Esophagus mucosa (tissue), 1 donor: ENCODE results near the gene MBD3. TPM values are rescaled to one million over a fixed set of nuclear protein-coding genes. Genes with fewer than 3 reads are reported as not detected.

Experiments used
- ATAC-seq: fragments of 200-7000 bp; cut with Tn5 transposase; one replicate; pipeline ENCODE4 v1.9.1; 2020
- total RNA-seq: library from RNA; stranded (reverse); gene quantifications from one replicate; pipeline ENCODE4 v1.2.4, GENCODE V29; 2023
- donor health status: DM: yes; HTN: yes; CAD: no.

The MBD3 gene
- total RNA-seq, 1 donor from 2014 or later: 44.2 TPM

DNA sequence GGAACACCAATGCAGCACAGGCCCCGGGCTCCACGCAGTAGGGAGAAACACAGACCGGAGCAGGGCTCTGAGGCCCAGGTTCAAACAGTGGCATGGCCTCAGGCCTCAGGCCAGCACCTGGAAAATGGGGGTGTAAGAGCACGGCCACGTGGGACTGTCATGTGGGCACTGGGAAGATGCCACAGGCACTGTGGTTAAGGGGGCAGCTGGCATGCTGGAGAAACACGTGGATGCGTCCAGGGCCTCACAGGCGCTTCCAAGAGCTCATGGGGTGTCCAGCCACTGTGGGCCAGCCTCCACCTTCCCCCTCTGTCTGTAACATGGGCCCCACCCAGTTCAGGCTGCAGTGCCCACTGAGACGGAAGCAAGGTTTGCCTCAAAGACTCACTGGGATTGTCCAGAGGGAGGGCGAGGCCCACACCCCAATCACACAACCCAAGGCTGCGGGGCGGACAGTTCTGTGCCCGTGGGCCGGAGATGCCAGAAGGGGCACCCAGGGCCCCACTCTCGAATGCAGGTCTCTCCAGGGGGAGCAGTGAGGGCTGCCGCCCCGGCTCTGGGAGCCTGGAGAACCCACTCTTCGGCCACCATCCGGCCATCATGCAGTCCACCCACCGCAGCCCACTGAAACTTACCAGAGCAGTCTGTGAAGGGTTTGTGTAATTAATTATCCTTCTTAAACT is 6.3 kb upstream of the MBD3 start:
- ATAC-seq: no peak

DNA sequence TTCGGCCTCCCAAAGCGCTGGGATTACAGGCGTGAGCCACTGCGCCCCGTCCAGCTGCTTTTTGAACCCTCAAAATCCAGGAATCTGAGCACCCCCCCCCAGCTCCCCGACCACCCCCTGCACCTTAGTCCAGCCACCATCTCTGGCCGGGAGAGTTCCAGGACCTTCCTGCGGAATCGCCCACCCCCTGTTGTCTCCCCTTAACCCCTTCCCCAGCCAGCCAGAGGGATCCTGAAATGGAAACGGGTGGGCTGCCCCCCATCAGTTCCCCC is 772 bp upstream of the MBD3 start:
- ATAC-seq: no peak

DNA sequence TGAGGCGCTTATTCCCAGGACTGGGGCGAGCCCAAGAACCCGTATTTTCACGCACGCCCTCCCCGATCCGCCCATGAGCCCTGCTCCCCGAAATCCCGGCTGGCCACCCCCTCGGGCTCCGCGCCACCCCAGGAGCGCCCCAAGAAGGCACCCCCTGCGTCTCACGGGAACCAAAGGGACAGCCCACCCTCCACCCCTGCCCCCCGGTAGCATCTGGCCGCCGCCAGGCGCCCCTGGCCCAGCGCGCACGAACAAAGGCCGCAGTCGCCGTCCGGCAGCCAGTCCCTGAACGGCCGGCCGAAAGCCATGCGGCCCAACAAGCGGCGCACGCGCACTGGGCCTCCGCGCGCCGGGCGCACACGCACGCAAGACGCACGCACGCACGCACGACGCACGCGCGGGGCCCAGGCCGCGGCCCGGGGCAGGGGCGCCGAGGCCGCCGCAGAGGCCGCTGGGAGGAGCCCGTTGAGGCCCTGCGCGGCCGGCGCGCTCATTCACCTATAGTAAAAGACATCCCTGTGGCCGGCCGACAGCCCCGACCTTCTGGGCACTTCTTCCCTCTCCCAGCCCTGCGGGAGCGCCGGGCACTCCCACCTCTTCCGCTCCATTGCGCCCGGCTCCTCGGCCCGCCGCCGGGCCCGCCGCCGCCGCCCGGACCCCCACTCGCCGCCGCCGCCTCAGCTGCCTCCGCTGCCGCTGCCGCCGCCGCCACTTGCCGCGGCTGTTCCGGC is 476 bp downstream of the MBD3 start:
- peak; percentile 86 for ATAC-seq

DNA sequence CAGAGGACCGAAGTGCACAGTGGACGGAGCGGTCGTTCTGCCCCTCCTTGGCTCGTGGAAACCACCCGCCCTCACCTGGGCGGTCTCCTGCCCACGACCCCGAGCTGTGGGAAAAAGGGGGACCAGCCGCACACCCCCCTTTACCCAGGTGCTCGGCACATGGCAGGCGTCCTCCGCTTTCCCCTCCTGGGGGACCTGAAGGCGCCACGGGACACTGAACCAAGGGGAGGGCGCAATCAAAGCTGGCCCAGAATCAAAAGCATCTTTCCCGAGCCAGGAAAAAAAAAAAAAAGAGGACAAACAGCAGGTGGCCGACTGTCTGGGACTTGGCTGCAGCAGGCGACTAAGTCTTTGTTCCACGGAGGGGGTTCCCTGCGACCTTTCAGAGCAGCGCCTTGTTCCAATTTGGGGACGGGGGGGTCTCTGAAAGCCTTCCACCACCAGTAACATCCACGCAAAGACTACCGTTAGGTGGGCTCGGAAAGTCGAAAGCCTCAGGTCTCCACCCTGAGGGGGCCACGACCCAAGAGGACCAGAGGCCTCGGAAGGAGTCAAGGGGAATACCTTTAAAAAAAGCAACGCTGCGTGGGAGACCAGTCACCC is 1.1 kb downstream of the MBD3 start:
- no peak for ATAC-seq

DNA sequence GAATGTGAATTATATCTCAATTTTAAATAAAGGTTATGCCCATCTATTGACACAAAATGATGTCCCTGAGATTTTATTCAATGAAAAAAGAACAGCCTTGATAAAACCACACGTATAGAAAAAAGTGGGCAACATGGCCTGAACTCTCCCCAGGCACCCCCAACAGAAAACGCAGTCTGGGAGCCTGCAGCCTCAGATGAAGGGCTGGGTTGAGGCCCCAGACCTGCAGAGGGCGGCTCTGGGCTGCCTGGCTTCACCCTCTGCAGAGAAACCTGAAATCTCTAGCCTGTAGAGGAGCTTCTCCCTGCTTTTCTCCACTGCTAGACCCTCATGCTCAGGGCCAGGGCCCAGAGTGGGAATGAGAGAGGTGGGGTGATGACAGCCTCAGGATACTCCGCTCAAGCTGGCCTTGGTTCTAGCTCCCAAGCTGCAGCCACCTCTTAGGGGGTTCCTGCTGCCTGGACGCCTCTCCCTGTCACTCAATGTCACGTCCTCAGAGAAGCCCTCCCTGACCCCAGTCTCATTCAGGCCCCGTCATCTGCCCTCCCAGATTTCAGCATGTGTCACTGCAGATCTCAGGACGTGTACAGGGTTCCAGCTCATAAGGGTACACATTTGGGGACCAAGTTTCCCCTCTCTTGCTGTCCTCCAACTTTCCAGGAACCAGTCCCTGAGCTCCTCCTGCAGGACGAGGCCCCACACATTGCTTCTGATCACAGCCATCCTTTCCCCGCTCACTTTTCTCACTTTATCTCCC is 1.8 kb downstream of the MBD3 start:
- no peak for ATAC-seq

DNA sequence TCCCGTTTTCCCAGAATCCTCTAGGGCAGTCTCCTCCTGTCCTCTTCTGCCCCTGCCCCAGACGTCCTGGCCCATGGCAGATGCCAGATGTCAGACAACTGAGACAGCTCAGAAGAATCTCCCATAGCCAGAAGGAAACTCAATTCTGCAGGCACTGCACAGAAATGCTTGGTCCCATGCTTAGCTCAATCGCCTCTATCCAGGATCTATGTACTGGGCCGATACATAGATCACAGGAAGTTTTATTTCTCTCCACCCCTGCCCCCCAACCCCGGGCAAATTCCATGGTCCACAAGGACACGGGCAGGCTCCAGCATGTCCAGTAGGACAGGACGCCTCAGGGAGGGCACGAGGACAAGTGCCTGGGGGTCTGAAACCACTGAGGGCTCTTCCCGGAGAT is 4.8 kb downstream of the MBD3 start:
- ATAC-seq: no peak

DNA sequence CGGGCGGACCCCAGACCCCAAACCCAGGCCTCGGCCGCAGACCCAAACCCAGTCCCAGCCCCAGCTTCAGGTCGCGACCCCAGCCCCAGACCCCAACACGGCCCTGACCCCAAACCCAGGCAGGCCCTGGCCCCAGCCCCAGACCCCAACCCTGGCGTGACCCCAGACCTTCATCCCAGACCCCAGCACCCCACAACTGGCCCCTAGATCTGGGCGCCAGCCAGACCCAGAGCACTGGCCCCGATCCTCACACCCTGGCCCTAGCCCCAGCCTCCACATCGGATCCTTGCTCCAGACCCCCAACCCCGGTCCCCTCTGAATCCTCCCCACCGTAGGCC is 7.5 kb downstream of the MBD3 start:
- peak; percentile 9 for ATAC-seq

DNA sequence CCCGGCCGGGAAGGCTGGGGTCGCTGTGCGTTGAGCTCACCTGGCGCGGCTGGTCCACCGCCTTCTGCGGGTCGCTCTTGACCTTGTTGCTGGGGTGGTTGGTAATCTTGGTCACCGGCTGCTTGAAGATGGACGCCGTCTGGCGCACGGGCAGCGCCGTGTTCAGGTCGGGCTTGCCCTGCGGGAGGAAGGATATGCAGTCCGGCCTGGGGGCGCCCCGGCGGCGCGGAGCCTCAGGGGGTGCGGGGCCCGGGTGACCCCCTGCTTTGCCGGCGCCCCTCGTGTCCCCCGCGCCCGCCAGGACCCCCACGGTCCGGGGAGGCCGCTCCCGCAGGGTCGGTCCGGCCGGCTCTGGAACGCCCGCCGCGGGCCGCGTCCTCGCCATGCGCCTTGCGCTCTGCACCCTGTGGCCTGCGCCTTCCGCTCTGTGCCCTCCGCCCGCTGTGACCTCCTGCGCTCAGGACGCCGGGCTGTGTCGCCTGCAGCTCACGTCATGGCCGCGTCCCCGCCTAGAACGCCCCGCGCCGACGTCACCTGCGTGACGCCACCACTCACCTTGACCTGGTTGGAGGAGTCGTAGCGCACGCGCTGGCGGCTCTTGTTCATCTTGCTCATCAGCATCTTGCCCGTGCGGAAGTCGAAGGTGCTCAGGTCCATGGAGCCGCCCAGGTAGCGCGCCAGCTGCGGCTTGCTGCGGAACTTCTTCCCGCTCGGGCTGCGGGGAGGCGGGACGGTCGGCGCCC is 8.0 kb downstream of the MBD3 start:
- ATAC-seq: peak; percentile 7

DNA sequence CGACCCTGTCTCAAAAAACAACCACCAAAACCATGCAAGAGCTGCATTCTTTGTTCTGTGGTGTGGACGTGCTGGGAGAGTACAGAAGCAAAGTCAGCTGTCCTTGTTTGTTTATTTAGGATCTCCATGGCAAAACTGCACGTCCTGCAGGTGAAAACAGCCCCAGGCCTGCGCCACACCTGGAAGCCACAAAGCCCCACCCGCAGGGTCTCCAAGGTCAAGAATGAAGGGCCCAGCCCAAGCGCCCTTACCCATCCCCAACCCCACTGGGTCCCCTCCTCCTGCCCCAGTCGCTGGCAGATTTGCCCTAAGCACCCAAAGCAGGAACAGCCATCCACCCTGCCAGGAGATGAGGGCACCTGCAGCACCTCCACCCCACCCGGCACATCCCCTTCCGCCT is 10.5 kb downstream of the MBD3 start:
- no peak for ATAC-seq

DNA sequence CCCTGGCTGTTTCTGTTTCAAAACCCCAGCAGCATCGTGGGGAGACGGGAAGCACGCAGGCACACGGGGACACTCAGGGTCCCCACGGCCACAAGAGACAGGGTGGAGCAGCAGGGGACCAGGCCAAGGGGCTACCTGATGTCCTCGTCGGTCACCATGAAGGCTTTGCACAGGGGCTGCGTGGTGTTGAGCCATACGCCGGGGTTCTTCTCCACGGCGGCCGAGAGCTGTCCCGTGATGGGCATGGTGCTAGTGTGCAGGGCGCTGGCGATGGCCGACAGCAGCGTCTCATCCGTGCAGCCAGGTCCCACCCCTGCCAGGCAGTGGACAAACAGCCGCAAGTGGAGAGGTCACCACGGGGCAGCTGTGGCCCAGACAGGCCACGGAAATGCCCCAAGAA is 11.7 kb downstream of the MBD3 start:
- ATAC-seq: no peak

DNA sequence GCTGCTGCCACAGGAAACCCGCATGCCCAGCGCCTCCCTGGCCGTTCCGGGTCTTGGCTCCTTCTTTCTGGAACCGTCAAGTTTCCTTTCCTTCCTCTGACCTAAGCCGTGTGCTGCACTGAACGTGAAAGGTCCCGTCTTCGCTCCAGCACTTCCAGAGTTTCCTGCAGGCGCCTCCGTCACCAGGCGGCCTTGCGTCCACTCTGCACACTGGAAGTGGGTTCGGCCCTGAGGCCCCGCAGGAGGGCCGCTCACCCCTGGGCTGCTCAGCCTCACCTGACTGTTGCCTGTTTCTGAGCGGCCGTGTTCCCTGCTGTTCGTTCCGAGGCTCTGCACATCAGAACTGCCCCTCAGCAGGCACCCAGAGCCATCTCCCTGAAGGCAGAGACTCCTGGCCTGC is 12.3 kb downstream of the MBD3 start:
- no peak for ATAC-seq

DNA sequence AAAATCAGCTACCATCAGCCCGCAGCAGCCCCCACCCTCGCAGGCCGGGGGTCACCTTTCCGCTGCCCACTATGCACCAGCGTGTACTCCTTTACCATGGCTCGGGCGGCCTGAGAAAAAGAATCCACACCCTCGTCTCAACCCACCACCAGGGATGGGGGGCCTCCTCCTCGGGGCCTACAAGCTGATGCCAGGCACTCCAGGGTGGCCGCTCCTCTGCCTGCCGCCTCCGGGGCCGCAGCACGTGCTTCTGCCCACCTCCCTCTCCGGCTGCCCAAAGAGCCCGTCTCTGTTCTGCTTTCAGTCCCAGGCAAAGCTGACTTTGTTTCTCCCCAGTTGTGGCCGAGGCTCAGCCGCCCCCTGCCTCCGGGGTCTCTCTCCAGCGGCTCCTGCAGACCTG is 13.4 kb downstream of the MBD3 start:
- no peak for ATAC-seq

DNA sequence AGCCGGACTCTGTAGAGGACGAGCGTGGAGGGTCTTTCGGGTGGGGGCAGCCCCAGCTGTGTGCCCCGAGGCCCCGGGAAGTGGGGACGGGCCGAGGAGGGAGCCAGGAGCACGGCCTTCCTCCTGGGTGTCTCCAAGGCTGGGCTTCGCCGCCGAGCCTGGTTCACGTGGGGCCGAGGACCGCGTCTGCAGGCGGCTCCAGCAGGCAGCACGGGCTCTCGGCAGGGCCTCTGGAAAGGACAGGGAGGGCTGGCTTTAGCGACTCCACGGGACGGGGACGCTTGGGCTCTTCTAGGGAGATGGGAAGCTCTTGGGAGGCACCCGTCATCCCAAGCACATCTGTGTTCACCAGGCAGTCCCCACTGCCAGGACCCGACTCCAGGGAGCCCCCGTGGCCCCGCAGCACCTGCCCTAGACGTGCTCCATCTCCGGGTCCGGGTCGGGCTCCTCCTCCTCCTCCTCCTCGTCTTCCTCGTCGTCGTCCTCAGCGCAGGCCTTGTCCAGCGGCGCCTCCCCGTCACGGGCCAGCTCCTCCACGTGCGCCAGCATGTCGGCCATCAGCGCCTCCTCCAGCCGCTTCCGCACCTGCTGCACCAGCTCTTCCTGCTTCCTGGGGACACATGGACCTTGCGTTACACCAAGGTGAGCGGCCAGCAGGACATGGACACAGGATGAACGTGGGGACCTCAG is 14.6 kb downstream of the MBD3 start:
- ATAC-seq: no peak

DNA sequence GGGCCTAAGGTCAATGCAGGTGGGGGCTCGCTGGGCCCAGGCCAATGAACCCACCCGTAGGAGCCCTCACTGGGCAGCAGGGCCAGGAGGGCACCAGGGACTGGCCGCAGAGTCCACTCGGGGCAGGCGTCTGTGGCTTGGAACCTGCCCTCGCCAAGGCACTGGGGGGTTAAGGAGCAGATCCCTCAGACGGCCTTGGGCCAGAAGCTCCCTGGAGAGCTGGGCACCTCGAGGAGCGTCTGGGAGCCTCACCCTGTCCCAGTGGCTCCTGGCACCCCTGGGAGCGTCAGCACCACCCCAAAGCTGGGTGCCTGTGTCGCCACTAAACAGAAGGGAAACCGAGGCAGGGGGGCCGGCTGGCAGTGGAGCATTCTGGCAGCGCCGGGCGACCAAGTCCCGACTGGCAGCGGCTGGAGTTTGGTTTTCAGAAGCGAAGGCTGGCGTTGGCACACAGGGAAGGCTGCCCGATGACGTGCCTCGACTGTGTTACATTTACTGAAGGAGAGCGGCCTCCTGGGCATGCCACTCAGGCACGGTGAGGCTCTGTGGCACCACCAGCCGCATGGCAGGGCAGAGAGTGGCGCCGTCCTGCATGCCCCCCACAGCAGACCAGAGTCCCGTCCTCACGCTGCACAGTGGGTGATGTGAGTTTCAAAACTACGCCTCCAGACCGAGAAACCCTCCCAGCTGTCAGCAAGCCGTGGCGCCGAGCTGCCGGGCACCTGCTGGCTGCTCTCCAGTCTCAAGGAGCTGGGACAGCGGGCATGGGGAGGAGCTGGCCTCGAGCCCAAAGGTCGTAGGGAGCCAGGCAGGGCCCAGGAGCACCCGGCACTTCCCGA is 15.4 kb downstream of the MBD3 start:
- peak; percentile 5 for ATAC-seq

DNA sequence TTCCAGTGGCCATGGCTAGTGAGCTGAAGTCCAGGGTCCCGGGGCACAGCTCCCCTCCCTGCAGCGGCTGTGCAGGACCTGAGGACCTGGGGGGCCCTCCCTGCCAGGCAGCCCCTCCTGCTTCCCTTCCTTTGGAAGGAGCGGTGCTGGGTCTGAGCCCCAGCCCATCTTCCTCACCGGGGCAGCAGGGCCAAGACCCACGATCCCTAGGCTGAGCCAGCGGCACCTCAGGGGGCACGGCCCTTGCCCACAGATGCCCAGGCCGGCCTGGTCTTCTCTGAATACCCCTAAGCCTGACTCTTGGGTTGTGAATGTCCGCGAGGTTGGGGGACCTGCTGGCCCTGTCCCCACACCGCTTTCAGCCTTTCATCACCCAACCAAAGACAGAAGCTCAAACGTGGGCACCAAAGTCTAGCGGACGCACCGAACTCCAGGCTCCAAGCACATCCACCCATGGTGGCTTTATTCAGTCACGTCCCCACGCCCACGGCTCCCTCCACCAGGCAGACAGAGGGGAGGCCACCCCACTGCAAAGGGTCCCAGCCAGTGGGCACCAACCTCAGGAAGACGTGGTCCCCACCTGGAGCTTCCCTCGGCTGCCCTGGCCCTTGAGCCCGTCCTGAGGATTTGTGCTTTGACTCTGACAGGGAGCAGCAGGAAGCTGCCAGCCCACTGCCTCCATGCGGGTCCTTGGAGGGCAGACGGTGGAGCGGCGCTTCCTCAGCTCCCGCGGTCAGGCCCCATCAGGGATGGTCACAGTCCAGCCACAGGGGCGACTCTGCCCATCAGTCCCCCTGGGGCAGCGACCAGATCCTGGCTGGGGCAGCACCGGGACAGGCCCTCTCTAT is 16.2 kb downstream of the MBD3 start:
- ATAC-seq: peak; percentile 5

DNA sequence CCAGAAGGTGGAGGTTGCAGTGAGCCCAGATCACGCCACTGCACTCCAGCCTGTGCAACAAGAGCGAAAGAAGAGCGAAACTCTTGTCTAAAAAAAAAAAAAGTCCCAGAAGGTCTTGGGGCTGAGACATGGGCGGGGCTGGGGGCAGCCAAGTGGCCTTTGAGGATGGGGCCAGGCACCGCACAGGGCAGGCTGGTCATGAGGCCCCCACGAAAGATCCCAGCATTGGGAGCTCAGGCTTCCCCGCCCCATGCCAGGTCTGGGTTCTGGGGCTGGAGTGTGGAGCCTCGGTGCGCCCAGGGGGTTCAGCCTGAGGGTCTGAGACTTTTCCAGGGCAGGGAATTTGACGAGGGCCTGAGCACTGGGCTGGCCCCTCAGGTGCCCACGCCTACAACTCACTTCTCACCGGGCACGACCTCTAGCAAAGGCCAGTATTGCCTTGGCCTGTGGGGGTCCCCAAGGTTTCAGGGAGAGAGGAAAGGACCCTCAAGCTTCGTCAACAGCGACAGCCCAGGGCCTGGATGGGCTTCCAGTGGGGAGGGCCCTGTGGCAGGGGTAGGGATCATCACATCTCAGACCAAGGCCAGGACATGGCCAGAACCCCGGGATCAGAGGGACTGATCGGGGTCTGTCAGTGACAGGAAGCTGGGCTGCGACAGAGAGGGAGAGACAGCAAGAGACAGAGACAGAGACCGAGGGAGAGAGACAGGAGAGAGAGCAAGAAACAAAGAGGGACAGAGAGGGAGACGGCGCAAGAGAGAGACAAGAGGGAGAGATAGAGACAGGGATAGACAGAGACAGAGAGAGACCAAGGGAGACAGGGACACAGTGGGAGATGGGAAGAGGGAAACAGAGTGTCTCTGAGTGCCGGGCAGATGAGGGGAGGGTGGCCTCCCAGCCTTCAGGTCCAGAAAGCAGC is 17.1 kb downstream of the MBD3 start:
- ATAC-seq: no peak

DNA sequence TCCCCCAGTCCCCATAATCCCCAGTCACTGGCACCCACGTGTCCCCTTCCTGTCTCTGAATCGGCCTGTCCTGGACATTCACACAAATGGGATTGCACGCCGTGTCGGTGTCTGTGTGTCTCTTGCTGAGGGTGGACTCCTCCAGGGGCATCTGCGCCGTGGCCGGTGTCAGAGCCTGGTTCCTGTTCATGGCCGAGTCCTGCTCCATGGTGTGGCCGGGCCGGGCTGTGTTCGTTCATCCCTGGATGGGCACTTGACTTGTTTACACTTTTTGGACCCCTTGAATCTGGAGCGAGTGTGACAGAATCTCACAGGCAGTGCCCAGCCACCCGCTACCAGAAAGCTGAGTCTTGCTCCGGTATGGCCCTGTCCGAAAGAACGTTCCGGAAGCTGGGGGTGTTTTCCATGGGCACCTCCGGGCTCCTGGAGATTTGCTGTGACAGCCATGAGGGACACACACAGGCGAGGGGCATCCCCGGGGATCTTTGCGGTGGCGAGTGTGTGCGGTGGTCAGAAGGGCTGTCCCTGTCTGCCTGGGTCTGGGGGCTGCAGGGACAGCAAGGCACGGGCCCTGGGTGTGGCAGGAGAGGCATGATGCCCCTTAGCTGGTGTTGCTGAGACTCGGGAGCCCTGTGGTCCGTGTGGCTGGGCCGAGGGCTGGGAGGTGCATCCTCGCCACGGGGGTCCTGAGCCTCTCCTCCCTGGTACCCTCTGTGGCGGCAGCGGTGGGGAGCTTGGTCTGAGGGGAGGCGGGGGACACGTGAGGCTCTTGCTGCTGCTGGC is 18.1 kb downstream of the MBD3 start:
- no peak for ATAC-seq

DNA sequence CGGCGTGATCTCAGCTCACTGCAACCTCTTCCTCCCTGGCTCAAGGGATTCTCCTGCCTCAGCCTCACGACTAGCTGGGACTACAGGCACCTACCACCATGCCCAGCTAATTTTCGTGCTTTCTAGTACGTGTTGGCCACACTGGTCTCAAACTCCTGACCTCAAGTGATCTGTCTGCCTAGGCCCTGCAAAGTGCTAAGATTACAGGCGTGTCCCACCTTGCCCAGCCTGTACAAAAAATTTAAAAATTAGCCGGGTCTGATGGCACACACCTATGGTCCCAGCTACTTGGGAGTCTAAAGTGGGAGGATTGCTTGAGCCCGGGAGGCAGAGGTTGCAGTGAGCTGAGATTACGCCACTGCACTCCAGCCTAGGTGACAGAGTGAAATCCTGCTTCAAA is 19.9 kb downstream of the MBD3 start:
- no peak for ATAC-seq

DNA sequence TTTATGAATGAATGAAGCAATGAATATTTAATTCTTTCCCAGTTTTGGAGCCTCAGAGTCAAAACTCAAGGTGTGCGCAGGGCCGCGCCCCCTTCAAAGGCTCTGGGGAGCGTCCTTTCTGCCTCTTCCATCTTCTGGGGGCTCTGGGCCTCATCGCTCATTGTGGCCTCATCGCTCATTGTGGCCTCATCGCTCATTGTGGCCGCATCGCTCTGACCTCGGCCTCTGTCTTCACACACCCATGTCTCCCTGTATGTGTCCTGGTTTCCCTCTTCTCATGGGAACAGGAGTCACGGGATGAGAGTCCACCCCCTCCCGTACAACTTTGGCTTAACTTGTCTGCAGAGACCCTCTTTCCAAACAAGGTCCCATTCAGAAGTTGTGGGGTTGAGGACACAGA is 21.3 kb downstream of the MBD3 start:
- ATAC-seq: no peak
